GM12892 (cell line): ENCODE results near the gene NCAPH2.

ENCODE experiments used
- POLR2A ChIP-seq: IDR thresholded peaks from 2 replicates; pipeline ENCODE4 v1.6.1; 2011; ENCODE audit warnings: low read depth, low read length, control low read depth
- POLR2AphosphoS5 ChIP-seq: IDR thresholded peaks from 2 replicates; pipeline ENCODE4 v1.6.1; 2011; ENCODE audit warnings: low read depth, low read length, control low read depth

GRCh38 chr22:50476868-50477267 is 31.2 kb upstream of the NCAPH2 start:
- no peak for TF ChIP-seq POLR2A
- TF ChIP-seq POLR2AphosphoS5 = no peak
